PC-9 (cell line): ENCODE data around the gene DLGAP4. TPM values are rescaled to one million over a fixed set of nuclear protein-coding genes. Genes with fewer than 3 reads are reported as not detected.

Source experiments
- BruUV-seq: library from RNA; stranded (reverse); fragments of 400-500 nt; replicated peaks from 2 replicates; lab custom pipeline; 2021; lab: Mats Ljungman, UMichigan
- CTCF ChIA-PET: fragments of 300-600 bp; sonication (Branson Sonifier 250); formaldehyde crosslinking; loops from one replicate; lab custom pipeline; 2022; ENCODE audit warnings: antibody characterized with exemption; lab: Charles Lee
- POLR2A ChIA-PET: fragments of 300-600 bp; sonication (Branson Sonifier 250); formaldehyde crosslinking; loops from one replicate; lab custom pipeline; 2022; ENCODE audit warnings: antibody characterized with exemption; ENCODE audit not compliant: unreplicated experiment; lab: Charles Lee
- DNase-seq, 2 experiments: peaks; one replicate each; pipeline versions ENCODE4 v3.0.0 to v3.0.0-alpha.2; 2015 to 2022; ENCODE audit warnings: mixed read lengths in 1 of 2
- H2AFZ ChIP-seq: fragments of 200-600 bp; sonication (generic); 2 replicates; pipeline ENCODE4 v1.8.1; 2017; ENCODE audit warnings: antibody characterized with exemption
- H3F3A ChIP-seq: fragments of 200-600 bp; sonication (generic); 2 replicates; pipeline ENCODE4 v1.8.1; 2017; ENCODE audit warnings: antibody characterized with exemption, mild to moderate bottlenecking, low read depth; ENCODE audit not compliant: insufficient read depth
- H3K27ac ChIP-seq: fragments of 200-600 bp; sonication (generic); 2 replicates; pipeline ENCODE4 v1.6.1; 2016; ENCODE audit warnings: mixed run types
- H3K27me3 ChIP-seq: fragments of 200-600 bp; sonication (generic); 2 replicates; pipeline ENCODE4 v1.6.1; 2016; ENCODE audit warnings: low read depth, mixed run types; ENCODE audit not compliant: insufficient read depth
- H3K36me3 ChIP-seq: fragments of 200-600 bp; sonication (generic); 2 replicates; pipeline ENCODE4 v1.6.1; 2016; ENCODE audit warnings: low read depth, mixed run types
- H3K4me1 ChIP-seq: fragments of 200-600 bp; sonication (generic); replicated peaks from 2 replicates; pipeline ENCODE4 v1.6.1; 2016; ENCODE audit warnings: mixed run types; ENCODE audit not compliant: insufficient read depth
- H3K4me2 ChIP-seq: fragments of 200-600 bp; sonication (generic); 2 replicates; pipeline ENCODE4 v1.6.1; 2017; ENCODE audit warnings: mixed run types
- H3K4me3 ChIP-seq: fragments of 200-600 bp; sonication (generic); 2 replicates; pipeline ENCODE4 v1.6.1; 2016; ENCODE audit warnings: mixed run types
- H3K79me2 ChIP-seq: fragments of 200-600 bp; sonication (generic); 2 replicates; pipeline ENCODE4 v1.6.1; 2017; ENCODE audit warnings: low read depth, mixed run types
- H3K9me2 ChIP-seq: fragments of 200-600 bp; sonication (generic); 2 replicates; pipeline ENCODE4 v1.8.1; 2017; ENCODE audit warnings: mild to moderate bottlenecking; ENCODE audit not compliant: insufficient read depth
- H3K9me3 ChIP-seq: fragments of 200-600 bp; sonication (generic); 2 replicates; pipeline ENCODE4 v1.8.1; 2016; ENCODE audit warnings: low read depth; ENCODE audit not compliant: insufficient read depth
- H4K20me1 ChIP-seq: fragments of 200-600 bp; sonication (generic); 2 replicates; pipeline ENCODE4 v1.8.1; 2017; ENCODE audit not compliant: insufficient read depth
- EZH2 ChIP-seq: fragments of 200-600 bp; sonication (generic); IDR thresholded peaks from 2 replicates; pipeline ENCODE4 v1.8.0; 2017; ENCODE audit warnings: antibody characterized with exemption, low read depth
- intact Hi-C: fragments of 100-400 bp; cut with micrococcal nuclease; formaldehyde crosslinking; loops from one replicate; pipeline ENCODE4 v1.10.0; 2022; ENCODE audit not compliant: unreplicated experiment
- total RNA-seq: library from RNA; stranded (reverse); gene quantifications from 2 replicates; pipeline ENCODE4 v1.2.3, GENCODE V29; 2021
- TF ChIP-seq, protein P1 (sequence below): fragments of 200-600 bp; sonication (generic); conservative IDR thresholded peaks from 2 replicates; pipeline ENCODE4 v1.6.1; 2017; ENCODE audit warnings: mixed run types, antibody characterized with exemption, mild to moderate bottlenecking, moderate library complexity

The DLGAP4 gene
- total RNA-seq, 1 experiment from 2014 or later, result 62.6 TPM

DNA sequence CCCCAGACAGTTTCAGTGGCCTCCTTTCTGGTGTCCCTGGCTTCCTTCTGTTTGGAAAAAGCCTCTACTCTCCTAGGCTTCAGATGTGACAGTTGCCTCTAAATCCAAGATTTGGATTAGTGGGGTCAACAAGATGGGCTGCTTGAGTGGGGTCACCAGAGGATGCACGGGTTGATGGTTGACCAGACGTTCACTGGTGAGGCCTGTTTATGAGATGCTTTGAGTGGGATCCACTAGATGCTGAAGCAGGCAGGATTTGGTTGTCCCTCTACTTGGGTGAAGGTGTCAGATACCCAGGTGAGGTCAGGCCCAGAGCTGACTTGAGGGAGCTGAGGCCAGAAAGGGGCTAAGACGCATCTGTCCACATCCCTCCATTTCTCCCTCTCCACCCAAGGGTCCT is 8.1 kb upstream of the DLGAP4 start:
- no peaks in the 10 kb centered on the region; the same call in 1 of the 2 replicates for H3K9me2 ChIP-seq
- CTCF ChIA-PET, result interaction anchor here (0.6 kb wide), 1 partner anchor 210 kb away, joined by 9 read pairs; no protein-coding TSS in a partner anchor
- H3K27me3 ChIP-seq, result peaks cover 80% of the 10 kb centered on the region
- H3K4me3 ChIP-seq, result no peak overlapping the region
- no peaks in the 10 kb centered on the region for H3K36me3 ChIP-seq
- H4K20me1 ChIP-seq, result no peaks in the 10 kb centered on the region
- H3F3A ChIP-seq, result no peaks in the 10 kb centered on the region
- DNase-seq, result no peak
- TF ChIP-seq EZH2, result no peak
- TF ChIP-seq, protein P1, sequence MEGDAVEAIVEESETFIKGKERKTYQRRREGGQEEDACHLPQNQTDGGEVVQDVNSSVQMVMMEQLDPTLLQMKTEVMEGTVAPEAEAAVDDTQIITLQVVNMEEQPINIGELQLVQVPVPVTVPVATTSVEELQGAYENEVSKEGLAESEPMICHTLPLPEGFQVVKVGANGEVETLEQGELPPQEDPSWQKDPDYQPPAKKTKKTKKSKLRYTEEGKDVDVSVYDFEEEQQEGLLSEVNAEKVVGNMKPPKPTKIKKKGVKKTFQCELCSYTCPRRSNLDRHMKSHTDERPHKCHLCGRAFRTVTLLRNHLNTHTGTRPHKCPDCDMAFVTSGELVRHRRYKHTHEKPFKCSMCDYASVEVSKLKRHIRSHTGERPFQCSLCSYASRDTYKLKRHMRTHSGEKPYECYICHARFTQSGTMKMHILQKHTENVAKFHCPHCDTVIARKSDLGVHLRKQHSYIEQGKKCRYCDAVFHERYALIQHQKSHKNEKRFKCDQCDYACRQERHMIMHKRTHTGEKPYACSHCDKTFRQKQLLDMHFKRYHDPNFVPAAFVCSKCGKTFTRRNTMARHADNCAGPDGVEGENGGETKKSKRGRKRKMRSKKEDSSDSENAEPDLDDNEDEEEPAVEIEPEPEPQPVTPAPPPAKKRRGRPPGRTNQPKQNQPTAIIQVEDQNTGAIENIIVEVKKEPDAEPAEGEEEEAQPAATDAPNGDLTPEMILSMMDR, result no peak
- no peaks in the 10 kb centered on the region for H3K9me3 ChIP-seq
- no peak overlapping the region for H2AFZ ChIP-seq
- POLR2A ChIA-PET, result no interaction called here
- no peak overlapping the region for H3K27ac ChIP-seq
- H3K4me1 ChIP-seq, result no peaks in the 10 kb centered on the region
- H3K4me2 ChIP-seq, result no peak overlapping the region
- BruUV-seq, result no TSS peak
- H3K79me2 ChIP-seq, result no peaks in the 10 kb centered on the region
- intact Hi-C loops, result no loop called here

DNA sequence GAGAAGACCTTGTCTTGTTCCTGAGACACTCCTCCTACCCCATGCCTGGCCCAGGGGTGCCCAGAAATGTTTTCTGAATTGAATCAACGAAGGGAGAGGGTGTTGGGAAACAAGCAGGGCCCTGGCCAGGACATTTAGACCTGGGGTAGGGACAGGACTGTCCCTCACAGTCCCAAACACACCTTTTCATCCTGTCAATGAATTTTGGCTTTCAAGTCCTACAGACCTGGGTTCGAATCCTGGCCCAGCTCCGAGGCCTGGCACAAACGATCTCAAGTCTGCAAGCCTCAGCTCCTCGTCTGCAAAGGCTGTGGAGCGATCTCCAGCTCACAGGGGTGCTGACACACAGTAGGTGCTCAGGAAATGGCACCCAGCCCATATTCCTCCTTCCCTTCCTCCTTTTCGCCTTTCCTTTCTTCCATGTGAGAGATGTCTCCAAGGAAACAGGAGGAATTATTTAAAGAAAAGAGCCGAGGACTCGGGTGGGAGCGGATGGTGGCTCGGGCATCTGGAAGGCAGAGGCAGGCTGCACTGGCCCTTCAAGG is 7.3 kb upstream of the DLGAP4 start:
- Histone ChIP-seq H3K4me2 (no peak overlapping the region), H3K27ac (no peak overlapping the region), H3K9me2 (no peaks in the 10 kb centered on the region; the same call in 1 of the 2 replicates), H2AFZ (no peak overlapping the region), H4K20me1 (no peaks in the 10 kb centered on the region), H3K4me1 (no peaks in the 10 kb centered on the region), H3K4me3 (no peak overlapping the region), H3K9me3 (no peaks in the 10 kb centered on the region), H3K36me3 (no peaks in the 10 kb centered on the region), H3F3A (no peaks in the 10 kb centered on the region), H3K27me3 (peaks cover 87% of the 10 kb centered on the region), H3K79me2 (no peaks in the 10 kb centered on the region)
- intact Hi-C loops, result no loop called here
- no TSS peak for BruUV-seq
- ChIA-PET POLR2A (no interaction called here), CTCF (interaction anchor here (0.6 kb wide), 1 partner anchor 210 kb away, joined by 9 read pairs; no protein-coding TSS in a partner anchor)
- TF ChIP-seq, protein P1, result no peak
- TF ChIP-seq EZH2, result no peak
- no peak for DNase-seq

DNA sequence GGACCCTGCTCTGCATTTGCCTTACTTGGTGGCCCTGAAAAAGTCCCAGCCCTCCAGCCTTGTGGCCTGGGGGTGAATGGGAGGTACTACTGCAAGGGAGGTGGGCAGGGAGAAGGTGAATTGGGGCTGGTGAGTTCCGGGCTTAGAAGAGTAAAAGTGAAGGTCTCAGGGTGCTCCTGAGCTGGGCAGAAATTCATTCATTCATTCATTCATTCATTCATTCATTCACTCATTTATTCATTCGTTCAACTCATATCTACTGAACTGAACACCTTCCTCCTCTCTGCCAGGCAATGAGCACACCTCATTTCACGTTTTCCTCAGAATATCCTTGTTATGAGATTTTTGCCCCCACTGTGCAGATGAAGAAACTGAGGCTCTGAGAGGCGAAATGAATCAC is 6.7 kb upstream of the DLGAP4 start:
- H3K4me1 ChIP-seq, result no peaks in the 10 kb centered on the region
- no peaks in the 10 kb centered on the region for H4K20me1 ChIP-seq
- H3F3A ChIP-seq, result no peaks in the 10 kb centered on the region
- no TSS peak for BruUV-seq
- intact Hi-C loops, result no loop called here
- no peaks in the 10 kb centered on the region for H3K9me3 ChIP-seq
- no peaks in the 10 kb centered on the region for H3K9me2 ChIP-seq
- ChIA-PET CTCF (no interaction called here), POLR2A (no interaction called here)
- no peak for TF ChIP-seq EZH2
- TF ChIP-seq, protein P1, result no peak
- H3K27ac ChIP-seq, result no peak overlapping the region
- H2AFZ ChIP-seq, result no peak overlapping the region
- H3K27me3 ChIP-seq, result peaks cover 85% of the 10 kb centered on the region
- H3K36me3 ChIP-seq, result no peaks in the 10 kb centered on the region
- H3K79me2 ChIP-seq, result no peaks in the 10 kb centered on the region
- no peak overlapping the region for H3K4me3 ChIP-seq
- no peak overlapping the region for H3K4me2 ChIP-seq
- DNase-seq, result no peak
